Breast epithelium (tissue), 3 donors: ENCODE results near the gene CALHM3.

ENCODE experiments used
- CTCF ChIP-seq, 3 donors: fragments of 450-650 bp; IDR thresholded peaks; one replicate each; pipeline ENCODE4 v1.5.1; 2016 to 2017; ENCODE audit warnings: antibody characterized with exemption in 3 of 3, mild to moderate bottlenecking in 3 of 3, moderate library complexity in 3 of 3
- POLR2A ChIP-seq: fragments of 450-650 bp; IDR thresholded peaks from one replicate; pipeline ENCODE4 v1.6.1; 2016; ENCODE audit warnings: antibody characterized with exemption, mild to moderate bottlenecking, moderate library complexity
- POLR2AphosphoS5 ChIP-seq, 3 donors: sonication (generic); formaldehyde crosslinking; IDR thresholded peaks; one replicate each; pipeline ENCODE4 v1.6.1; 2017; ENCODE audit warnings: antibody characterized with exemption in 3 of 3

- TF ChIP-seq POLR2A (no peak), CTCF (IDR thresholded peaks at IDR 0.05) (no peak), POLR2AphosphoS5 (IDR thresholded peaks at IDR 0.05) (no peak)
These were observed 44.6 kb upstream of the CALHM3 start for GRCh38 chr10:103523683-103524082.
